GM19238 (cell line): ENCODE results near the gene ARID3C.
"Not testable (repeated sequence)": the region's sequence is repeated elsewhere in the genome, so short reads cannot be mapped to it uniquely, and the experiment has no call there.

Source experiments
- DNase-seq: peaks from one replicate; pipeline ENCODE4 v3.0.0; 2011; ENCODE audit warnings: low spot score; ENCODE audit not compliant: insufficient read length

Gene ARID3C

GRCh38 chr9:34652602-34653000, 23.7 kb upstream of the ARID3C start:
- DNase-seq, result no peak

GRCh38 chr9:34651876-34652601, 23.2 kb upstream of the ARID3C start, which contains the start of gene IL11RA:
Gene IL11RA, plus strand, starts transcription at chr9:34652185. Its CDS starts 3,033 bp downstream, at chr9:34655218.
- DNase-seq, result no peak

GRCh38 chr9:34651321-34651720, 22.5 kb upstream of the ARID3C start:
- DNase-seq, result no peak

- no peak for DNase-seq
Measured at GRCh38 chr9:34650816-34651215, 21.9 kb upstream of the ARID3C start.

- DNase-seq, result no peak
Measured at GRCh38 chr9:34648673-34649072, 19.8 kb upstream of the ARID3C start.

GRCh38 chr9:34647651-34648050, 18.8 kb upstream of the ARID3C start:
- no peak for DNase-seq

GRCh38 chr9:34647084-34647403, 18.2 kb upstream of the ARID3C start:
- no peak for DNase-seq

- peak; percentile 98 for DNase-seq
Measured at GRCh38 chr9:34646211-34647083, 17.6 kb upstream of the ARID3C start, which contains the start of gene GALT. Gene GALT, plus strand, starts transcription at chr9:34646675. Its CDS starts 30 bp downstream, at chr9:34646705.

GRCh38 chr9:34644766-34645314, 16.0 kb upstream of the ARID3C start:
- no peak for DNase-seq

GRCh38 chr9:34642679-34643078, 13.8 kb upstream of the ARID3C start:
- no peak for DNase-seq

GRCh38 chr9:34639322-34639721, 10.5 kb upstream of the ARID3C start:
- not testable (repeated sequence) for DNase-seq

GRCh38 chr9:34638138-34638445, 9.2 kb upstream of the ARID3C start:
- no peak for DNase-seq

- peak; percentile 88 for DNase-seq
Measured at GRCh38 chr9:34637356-34638137, 8.7 kb upstream of the ARID3C start, which contains the start of gene SIGMAR1. Gene SIGMAR1, minus strand, starts transcription at chr9:34637787. Its CDS starts 90 bp downstream, at chr9:34637697.

GRCh38 chr9:34636791-34637355, 8.0 kb upstream of the ARID3C start:
- DNase-seq, result no peak

- no peak for DNase-seq
Measured at GRCh38 chr9:34635556-34635955, 6.7 kb upstream of the ARID3C start.

GRCh38 chr9:34634551-34635248, 5.8 kb upstream of the ARID3C start:
- no peak for DNase-seq

GRCh38 chr9:34633851-34634550, 5.1 kb upstream of the ARID3C start:
- DNase-seq, result peak; percentile 79

- no peak for DNase-seq
Measured at GRCh38 chr9:34633166-34633565, 4.3 kb upstream of the ARID3C start.

GRCh38 chr9:34630402-34631154, 1.7 kb upstream of the ARID3C start:
- no peak for DNase-seq
